ENCODE results near the gene PPEF1.

- TF ChIP-seq, protein P1, sequence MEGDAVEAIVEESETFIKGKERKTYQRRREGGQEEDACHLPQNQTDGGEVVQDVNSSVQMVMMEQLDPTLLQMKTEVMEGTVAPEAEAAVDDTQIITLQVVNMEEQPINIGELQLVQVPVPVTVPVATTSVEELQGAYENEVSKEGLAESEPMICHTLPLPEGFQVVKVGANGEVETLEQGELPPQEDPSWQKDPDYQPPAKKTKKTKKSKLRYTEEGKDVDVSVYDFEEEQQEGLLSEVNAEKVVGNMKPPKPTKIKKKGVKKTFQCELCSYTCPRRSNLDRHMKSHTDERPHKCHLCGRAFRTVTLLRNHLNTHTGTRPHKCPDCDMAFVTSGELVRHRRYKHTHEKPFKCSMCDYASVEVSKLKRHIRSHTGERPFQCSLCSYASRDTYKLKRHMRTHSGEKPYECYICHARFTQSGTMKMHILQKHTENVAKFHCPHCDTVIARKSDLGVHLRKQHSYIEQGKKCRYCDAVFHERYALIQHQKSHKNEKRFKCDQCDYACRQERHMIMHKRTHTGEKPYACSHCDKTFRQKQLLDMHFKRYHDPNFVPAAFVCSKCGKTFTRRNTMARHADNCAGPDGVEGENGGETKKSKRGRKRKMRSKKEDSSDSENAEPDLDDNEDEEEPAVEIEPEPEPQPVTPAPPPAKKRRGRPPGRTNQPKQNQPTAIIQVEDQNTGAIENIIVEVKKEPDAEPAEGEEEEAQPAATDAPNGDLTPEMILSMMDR (IDR thresholded peaks at IDR 0.05; ENCODE audit: insufficient read depth, low read length, poor library complexity, severe bottlenecking), result no peak
- TF ChIP-seq EZH2phosphoT487 (conservative IDR thresholded peaks at IDR 0.05; ENCODE audit: low read length), result no peak
Observed at GRCh38 chrX:18714910-18715309, 7.5 kb downstream of the PPEF1 start.

Data from SU-DHL-6 (cell line).